ENCODE results near the gene NGB.

Gene NGB

DNA sequence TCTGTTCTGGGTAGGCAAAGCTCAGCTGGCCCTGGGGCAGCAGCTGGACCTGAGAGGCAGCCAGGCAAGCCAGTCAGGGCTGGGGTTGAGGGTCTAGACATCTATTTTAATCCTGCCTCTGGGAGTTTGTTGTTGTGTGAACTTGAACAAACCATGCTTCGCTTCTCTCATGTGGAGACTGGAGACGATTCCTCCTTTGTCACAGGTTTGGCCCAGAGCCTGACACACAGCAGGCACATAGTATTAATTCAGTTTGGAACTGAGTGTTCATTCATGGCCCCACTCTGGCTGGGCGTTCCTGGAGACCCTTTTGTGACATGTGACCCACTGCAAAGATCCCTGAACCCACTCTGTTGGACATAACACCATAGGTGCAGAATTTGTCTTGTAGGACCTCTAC is 39.3 kb downstream of the NGB start:
- no peaks in the 10 kb centered on the region for H3K4me1 ChIP-seq (ENCODE audit: insufficient read depth, low read length)
- H3K4me3 ChIP-seq (ENCODE audit: low read length), result no peak overlapping the region
- no peaks in the 10 kb centered on the region for H3K9me3 ChIP-seq (ENCODE audit: low read length)
- H3K27me3 ChIP-seq (ENCODE audit: insufficient read depth, low read length), result no peaks in the 10 kb centered on the region
- no peak overlapping the region for H2AFZ ChIP-seq (ENCODE audit: low read depth, low read length)
- no peaks in the 10 kb centered on the region for H3K36me3 ChIP-seq (ENCODE audit: insufficient read depth, low read length)

DNA sequence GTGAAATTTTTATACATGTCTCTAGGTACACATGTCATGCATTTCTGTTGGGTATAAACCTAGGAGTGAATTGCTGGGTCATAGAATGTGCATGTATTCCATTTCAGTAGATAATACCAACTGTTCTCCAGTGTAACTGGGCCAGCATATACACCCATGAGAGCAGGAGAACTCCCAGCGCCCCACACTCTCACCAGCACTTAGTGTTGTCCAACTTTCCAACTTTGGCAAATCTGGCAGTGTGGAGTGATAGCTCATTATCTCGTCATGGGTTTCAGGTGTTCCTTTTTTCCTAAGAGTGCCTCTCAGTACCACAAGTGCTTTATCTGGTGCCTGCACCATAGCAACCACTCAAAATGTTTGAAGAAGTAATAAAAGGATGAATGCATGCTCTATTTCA is 40.1 kb downstream of the NGB start:
- Histone ChIP-seq H3K27me3 (ENCODE audit: insufficient read depth, low read length) (no peaks in the 10 kb centered on the region), H3K4me1 (ENCODE audit: insufficient read depth, low read length) (no peaks in the 10 kb centered on the region)

DNA sequence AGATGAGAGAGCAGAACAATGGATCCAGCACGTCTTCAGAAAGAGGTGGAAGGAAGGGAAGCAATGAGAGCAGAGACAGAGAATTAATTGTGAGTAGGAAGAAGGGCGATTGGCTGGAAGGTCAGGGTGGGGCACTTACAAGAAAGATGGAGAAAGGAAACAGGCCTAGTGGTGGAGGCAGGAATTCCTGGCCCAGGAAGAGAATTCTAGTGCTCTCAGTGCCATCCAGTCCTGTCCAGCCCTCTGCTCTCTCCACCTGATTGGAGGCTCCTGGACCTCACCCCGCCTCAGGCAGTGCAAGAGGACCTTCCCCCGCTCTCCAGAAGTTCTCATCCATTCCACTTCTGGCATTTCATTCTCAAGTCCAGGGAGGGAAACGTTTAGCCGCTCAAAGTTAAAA is 43.0 kb downstream of the NGB start:
- Histone ChIP-seq H2AFZ (ENCODE audit: low read depth, low read length) (no peak overlapping the region), H3K27me3 (ENCODE audit: insufficient read depth, low read length) (no peaks in the 10 kb centered on the region), H3K4me3 (ENCODE audit: low read length) (no peak overlapping the region), H3K4me1 (ENCODE audit: insufficient read depth, low read length) (no peaks in the 10 kb centered on the region), H3K36me3 (ENCODE audit: insufficient read depth, low read length) (no peaks in the 10 kb centered on the region), H3K9me3 (ENCODE audit: low read length) (no peaks in the 10 kb centered on the region)

More for the DNA sequence above, 40.1 kb downstream of the NGB start:
- Histone ChIP-seq H3K36me3 (ENCODE audit: insufficient read depth, low read length) (no peaks in the 10 kb centered on the region), H3K9me3 (ENCODE audit: low read length) (no peaks in the 10 kb centered on the region), H2AFZ (ENCODE audit: low read depth, low read length) (no peak overlapping the region), H3K4me3 (ENCODE audit: low read length) (no peak overlapping the region)

DNA sequence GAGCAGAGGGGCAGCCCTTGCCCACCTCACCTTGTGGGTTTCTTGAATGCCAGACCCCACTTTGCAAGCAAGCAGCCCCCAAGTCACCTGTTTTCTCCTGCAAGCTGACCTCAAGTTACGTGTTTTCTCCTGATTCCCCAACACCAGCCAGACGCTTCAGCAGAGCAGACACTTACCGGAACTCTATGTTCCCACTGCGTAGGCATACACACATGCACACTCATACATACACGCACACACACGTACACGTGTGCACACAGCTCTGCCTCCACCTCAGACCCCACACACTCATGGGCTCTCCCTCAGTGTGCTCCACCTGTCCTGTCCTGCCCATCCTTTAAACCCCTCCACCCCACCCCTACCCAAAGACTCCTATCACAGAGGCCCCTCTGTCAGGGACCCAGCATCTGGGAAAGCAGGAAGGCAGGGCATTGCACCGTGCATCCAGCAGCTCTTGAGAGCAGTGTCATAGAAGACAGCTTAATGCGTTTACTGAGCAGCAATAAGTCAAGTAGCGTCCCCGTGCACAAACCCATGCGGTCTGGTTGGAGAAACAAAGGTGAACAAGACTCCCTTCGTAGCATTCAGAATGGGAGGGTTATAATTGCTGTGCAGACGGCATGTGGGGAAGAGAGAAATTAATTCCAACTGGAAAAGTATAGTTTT is 45.0 kb downstream of the NGB start:
- no peaks in the 10 kb centered on the region for H3K36me3 ChIP-seq (ENCODE audit: insufficient read depth, low read length)
- no peaks in the 10 kb centered on the region for H3K9me3 ChIP-seq (ENCODE audit: low read length)
- no peaks in the 10 kb centered on the region for H3K27me3 ChIP-seq (ENCODE audit: insufficient read depth, low read length)
- H3K4me3 ChIP-seq (ENCODE audit: low read length), result no peak overlapping the region
- peaks cover 3% of the 10 kb centered on the region for H3K4me1 ChIP-seq (ENCODE audit: insufficient read depth, low read length)
- H2AFZ ChIP-seq (ENCODE audit: low read depth, low read length), result no peak overlapping the region

DNA sequence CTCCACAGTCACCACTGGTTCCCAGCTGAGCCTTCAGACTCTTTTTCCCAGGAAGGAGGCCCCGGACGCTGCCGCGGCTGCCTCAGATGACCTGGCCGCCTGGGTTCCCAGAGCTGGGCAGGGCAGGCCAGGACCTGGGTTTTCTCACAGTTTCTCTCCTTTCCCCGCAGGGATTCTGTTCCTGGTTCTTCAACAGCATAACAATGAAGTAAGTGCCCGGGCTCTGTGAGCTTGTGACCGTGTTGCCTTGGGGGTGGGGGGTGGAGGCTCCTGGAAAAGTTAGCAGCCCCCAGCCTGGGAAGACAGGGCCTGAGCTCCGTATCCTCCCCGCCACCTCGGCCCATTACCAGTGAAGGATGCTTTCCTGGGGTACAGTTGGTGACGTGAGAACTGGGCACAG is 45.8 kb downstream of the NGB start:
- H3K36me3 ChIP-seq (ENCODE audit: insufficient read depth, low read length), result no peaks in the 10 kb centered on the region
- H3K4me3 ChIP-seq (ENCODE audit: low read length), result no peak overlapping the region
- H3K4me1 ChIP-seq (ENCODE audit: insufficient read depth, low read length), result peaks cover 3% of the 10 kb centered on the region
- no peaks in the 10 kb centered on the region for H3K9me3 ChIP-seq (ENCODE audit: low read length)
- H3K27me3 ChIP-seq (ENCODE audit: insufficient read depth, low read length), result no peaks in the 10 kb centered on the region
- no peak overlapping the region for H2AFZ ChIP-seq (ENCODE audit: low read depth, low read length)

DNA sequence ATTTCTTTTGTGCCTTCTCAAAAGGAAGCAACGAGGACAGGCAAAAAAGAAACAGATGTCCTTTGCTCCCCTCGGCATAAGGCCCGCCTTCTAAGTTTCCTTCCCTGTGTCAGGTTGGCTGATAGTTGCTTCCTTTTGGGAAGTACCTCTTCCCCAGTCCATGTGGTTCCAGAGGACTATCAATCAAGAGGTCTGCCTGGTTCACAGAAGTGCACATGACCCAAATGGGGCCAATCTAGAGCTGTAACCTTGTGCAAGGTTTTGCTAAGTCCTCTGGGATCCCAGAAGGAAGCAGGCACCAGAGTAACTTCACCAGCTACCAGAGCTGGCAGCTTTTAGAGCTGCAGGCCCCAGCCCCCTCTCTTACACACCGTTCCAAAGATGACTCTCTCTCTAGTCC is 46.8 kb downstream of the NGB start:
- H3K4me3 ChIP-seq (ENCODE audit: low read length), result no peak overlapping the region
- no peak overlapping the region for H2AFZ ChIP-seq (ENCODE audit: low read depth, low read length)
- peaks cover 3% of the 10 kb centered on the region for H3K4me1 ChIP-seq (ENCODE audit: insufficient read depth, low read length)
- H3K27me3 ChIP-seq (ENCODE audit: insufficient read depth, low read length), result no peaks in the 10 kb centered on the region
- no peaks in the 10 kb centered on the region for H3K9me3 ChIP-seq (ENCODE audit: low read length)
- H3K36me3 ChIP-seq (ENCODE audit: insufficient read depth, low read length), result no peaks in the 10 kb centered on the region

DNA sequence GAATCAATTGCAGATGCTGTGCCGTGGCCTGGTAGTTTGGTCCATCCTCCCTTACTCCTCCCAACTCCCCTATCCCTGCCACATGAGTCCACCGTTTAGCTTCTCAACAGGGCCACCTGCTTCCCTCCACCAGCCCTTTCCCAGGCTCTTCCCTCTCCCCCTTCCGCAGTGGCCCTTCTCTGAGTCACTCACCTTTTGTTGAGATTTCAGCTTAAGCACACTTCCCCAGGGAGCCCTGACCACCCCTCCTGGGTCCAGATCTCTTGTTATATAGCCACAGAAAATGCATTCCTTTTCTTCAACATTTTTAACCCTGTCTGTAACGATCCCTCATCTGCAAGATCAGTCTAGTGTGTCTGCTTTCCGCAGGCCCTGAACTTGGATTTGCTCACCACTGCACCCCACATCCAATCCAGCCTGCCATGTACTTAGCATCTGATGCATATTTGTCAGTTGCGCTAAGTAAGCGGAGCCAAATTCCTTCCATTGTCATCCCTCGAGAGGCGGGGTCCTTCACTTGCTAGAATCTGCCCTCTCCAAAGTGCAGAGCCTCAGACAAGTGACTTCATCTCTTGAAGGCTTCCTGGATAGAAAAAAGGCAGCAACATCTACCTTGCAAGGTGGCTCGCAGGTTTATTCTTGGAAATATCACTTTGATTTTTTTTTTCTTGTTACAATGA is 48.3 kb downstream of the NGB start:
- Histone ChIP-seq H2AFZ (ENCODE audit: low read depth, low read length) (no peak overlapping the region), H3K4me3 (ENCODE audit: low read length) (no peak overlapping the region), H3K4me1 (ENCODE audit: insufficient read depth, low read length) (peaks cover 3% of the 10 kb centered on the region), H3K36me3 (ENCODE audit: insufficient read depth, low read length) (no peaks in the 10 kb centered on the region), H3K9me3 (ENCODE audit: low read length) (no peaks in the 10 kb centered on the region), H3K27me3 (ENCODE audit: insufficient read depth, low read length) (no peaks in the 10 kb centered on the region)

DNA sequence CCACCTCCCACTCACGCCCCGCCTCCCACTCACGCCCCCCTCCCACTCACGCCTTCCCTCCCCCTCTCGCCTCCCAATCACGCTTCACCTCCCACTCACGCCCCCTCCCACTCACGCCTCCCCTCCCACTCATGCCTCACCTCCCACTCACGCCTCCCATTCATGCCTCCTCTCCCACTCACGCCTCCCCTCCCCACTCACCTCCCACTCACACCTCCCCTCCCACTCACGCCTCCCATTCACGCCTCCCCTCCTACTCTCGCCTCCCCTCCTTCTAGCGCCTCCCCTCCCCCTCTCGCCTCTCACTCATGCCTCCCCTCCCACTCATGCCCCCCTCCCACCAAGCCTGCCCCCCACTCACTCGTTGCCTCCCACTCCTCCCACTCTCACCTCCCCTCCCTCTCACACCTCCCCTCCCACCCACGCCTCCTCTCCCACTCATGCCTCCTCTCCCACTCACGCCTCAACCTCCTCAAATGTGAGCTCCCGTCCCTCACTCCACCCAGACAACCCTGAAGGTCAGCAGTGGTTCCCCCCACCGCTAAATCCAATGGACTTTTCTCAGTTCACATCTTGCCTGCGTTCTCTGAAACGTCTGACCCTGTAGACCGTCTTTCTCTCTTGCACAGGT is 49.6 kb downstream of the NGB start:
- H3K27me3 ChIP-seq (ENCODE audit: insufficient read depth, low read length), result no peaks in the 10 kb centered on the region

DNA sequence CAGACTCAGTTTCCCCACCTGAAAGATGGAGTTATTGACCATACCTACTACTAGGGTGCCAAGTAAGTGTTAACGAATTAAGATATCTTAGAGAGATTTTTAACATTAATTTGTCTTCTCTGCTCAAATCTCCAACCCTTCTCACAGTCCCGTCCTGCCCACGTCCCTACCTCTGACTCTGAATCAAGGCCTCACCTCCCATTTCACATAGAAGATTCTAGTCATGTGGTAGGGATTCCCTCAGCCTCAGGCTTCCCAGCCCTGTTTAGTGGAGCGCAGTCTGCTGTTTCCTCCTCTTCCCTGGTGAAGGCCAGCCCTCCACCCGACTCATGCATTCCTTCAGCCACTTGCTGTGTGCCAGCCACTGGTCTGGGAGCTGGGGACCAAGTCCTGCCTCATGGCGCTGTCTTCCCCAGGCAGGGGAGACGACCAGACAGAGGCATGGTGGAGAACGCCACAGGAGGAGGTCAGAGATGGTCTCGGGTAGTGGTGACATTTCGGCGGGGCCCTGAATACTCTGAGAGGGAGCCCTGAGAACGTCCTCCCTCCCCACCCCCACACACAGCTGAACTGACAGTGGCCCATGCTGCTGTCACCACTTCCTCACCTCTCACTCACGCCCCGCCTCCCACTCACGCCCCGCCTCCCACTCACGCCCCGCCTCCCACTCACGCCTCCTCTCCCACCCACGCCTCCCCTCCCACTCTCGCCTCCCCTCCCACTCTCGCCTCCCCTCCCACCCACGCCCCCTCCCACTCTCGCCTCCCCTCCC is 50.6 kb downstream of the NGB start:
- no peaks in the 10 kb centered on the region for H3K27me3 ChIP-seq (ENCODE audit: insufficient read depth, low read length)
- no peak overlapping the region for H3K4me3 ChIP-seq (ENCODE audit: low read length)
- H3K9me3 ChIP-seq (ENCODE audit: low read length), result no peaks in the 10 kb centered on the region
- peaks cover 3% of the 10 kb centered on the region for H3K4me1 ChIP-seq (ENCODE audit: insufficient read depth, low read length)
- no peak overlapping the region for H2AFZ ChIP-seq (ENCODE audit: low read depth, low read length)
- no peaks in the 10 kb centered on the region for H3K36me3 ChIP-seq (ENCODE audit: insufficient read depth, low read length)

More for the DNA sequence above, 49.6 kb downstream of the NGB start:
- no peak overlapping the region for H3K4me3 ChIP-seq (ENCODE audit: low read length)
- H3K9me3 ChIP-seq (ENCODE audit: low read length), result no peaks in the 10 kb centered on the region
- no peaks in the 10 kb centered on the region for H3K36me3 ChIP-seq (ENCODE audit: insufficient read depth, low read length)
- no peak overlapping the region for H2AFZ ChIP-seq (ENCODE audit: low read depth, low read length)
- peaks cover 3% of the 10 kb centered on the region for H3K4me1 ChIP-seq (ENCODE audit: insufficient read depth, low read length)

DNA sequence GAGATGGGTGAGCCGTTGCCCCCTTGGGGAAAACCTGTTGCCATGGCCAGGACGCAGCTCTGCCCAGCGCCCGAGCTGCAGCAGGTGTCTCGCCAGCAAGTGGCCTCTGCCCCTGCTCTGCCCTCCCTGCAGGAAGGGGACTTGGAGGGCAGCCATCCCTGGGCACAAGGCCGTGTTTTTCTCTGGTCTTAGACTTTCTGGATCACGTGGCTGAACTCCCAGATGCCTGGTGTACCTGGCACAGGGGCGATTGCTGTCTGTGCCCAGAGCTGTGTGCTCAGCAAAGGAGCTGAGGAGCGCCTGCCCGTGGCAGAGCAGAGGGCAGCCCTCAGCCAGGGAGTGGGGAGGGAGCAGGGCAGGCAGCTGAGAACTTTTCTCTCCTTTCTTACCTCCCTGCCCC is 51.4 kb downstream of the NGB start:
- no peak overlapping the region for H3K4me3 ChIP-seq (ENCODE audit: low read length)
- no peaks in the 10 kb centered on the region for H3K36me3 ChIP-seq (ENCODE audit: insufficient read depth, low read length)
- no peak overlapping the region for H2AFZ ChIP-seq (ENCODE audit: low read depth, low read length)
- H3K9me3 ChIP-seq (ENCODE audit: low read length), result no peaks in the 10 kb centered on the region
- peaks cover 4% of the 10 kb centered on the region for H3K27me3 ChIP-seq (ENCODE audit: insufficient read depth, low read length)
- peaks cover 3% of the 10 kb centered on the region for H3K4me1 ChIP-seq (ENCODE audit: insufficient read depth, low read length)

DNA sequence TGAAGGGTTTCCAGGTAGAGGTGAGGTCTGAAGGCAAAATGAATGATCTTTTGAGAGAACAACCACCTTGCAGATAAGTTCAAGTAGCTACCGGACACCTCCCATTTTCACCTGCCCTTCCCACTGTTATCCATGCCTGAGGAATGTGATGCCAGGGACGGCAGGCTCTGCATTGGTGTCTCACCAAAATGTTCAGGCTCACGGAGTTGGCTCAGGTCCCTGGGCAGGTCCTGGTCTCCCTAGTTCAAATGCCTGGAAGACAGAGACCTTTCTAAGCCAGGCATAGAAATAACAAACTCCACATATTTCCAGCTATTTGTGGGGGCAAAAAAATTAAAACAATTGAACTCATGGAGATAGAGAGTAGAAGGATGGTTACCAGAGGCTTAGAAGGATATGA is 53.5 kb downstream of the NGB start:
- peaks cover 2% of the 10 kb centered on the region for H3K4me1 ChIP-seq (ENCODE audit: insufficient read depth, low read length)
- H3K9me3 ChIP-seq (ENCODE audit: low read length), result no peaks in the 10 kb centered on the region
- no peak overlapping the region for H2AFZ ChIP-seq (ENCODE audit: low read depth, low read length)
- peaks cover 4% of the 10 kb centered on the region for H3K27me3 ChIP-seq (ENCODE audit: insufficient read depth, low read length)
- no peak overlapping the region for H3K4me3 ChIP-seq (ENCODE audit: low read length)
- no peaks in the 10 kb centered on the region for H3K36me3 ChIP-seq (ENCODE audit: insufficient read depth, low read length)

Measured in neuron (in vitro differentiated cells).